SK-MEL-5 (cell line): ENCODE data around the gene CCBE1. TPM values are rescaled to one million over a fixed set of nuclear protein-coding genes. Genes with fewer than 3 reads are reported as not detected.
"Not testable (repeated sequence)": the region's sequence is repeated elsewhere in the genome, so short reads cannot be mapped to it uniquely, and the experiment has no call there.

Source experiments
- DNase-seq: peaks from one replicate; pipeline ENCODE4 v3.0.0-alpha.2; 2016; ENCODE audit warnings: low read depth, low spot score
- in situ Hi-C: cut with HindIII; loops from 2 replicates; pipeline ENCODE4 v1.10.0; 2016; ENCODE audit warnings: low sequenced_read_pairs, high pct_unique_total_duplicates, low pct_unique_long_range_greater_than_20kb
- total RNA-seq: library from RNA; depleted of rRNA; stranded (reverse); fragments of >200 nt; shearing (Covaris generic); gene quantifications from 2 replicates; pipeline ENCODE4 v1.2.3, GENCODE V29; 2014

Gene CCBE1
- total RNA-seq, 1 experiment from 2014 or later = 0.29 TPM

DNA sequence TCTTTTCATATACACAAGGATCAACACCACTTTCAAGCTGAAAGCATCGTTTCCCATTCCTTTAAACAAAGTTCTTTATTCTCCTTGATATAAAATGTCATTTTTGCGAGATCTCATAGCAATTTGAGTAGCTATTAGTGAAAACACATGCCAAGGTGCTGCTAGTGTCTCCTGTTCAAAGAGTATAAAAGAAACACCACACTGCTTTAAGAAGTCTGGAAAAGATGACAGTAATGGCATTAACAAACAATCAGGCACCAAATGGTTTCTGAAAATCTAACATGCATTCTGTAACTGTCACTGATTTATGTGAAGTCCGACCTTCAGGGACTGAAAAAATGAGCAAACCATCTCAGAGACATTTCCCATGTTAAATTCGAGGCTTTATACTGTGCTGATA is 2.4 kb downstream of the CCBE1 start:
- in situ Hi-C loops = no loop called here
- no peak for DNase-seq

DNA sequence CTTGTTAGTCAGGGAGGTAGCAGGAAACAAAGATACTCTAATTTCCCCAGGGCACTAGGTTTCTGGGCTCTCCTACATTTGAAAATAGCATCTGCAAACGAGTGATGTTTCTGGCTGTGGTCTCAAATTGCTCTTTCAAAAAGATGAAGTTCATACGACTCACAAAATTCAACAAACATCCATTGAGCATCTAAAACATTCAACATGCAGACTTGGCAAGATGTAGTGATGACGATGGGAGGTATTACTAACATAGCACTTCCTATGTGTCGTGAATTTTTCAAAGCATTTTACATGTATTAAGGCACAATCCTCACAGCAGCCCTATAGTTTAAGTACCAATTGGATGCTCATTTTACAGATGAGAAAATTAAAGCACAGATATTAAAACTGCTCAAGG is 5.2 kb downstream of the CCBE1 start:
- in situ Hi-C loops = no loop called here
- no peak for DNase-seq

DNA sequence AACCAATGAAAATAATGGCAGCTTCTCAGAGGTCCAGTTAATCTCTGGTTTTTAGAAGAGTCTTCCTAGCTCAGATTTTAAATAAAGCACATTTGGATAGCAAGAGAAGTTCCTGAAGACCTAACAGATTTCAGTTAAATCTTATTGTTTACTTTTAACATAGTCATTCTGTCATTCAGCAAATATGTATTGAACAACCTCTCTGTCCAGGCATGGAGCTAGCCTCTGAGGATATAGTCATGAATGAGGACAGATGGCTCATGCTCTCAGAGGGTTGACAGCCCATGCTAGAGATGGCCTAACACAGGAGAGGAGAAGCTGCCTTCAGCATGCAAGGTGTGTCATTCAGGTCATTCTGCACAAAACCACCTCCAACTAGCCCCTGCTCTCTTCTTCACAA is 6.2 kb downstream of the CCBE1 start:
- no peak for DNase-seq
- in situ Hi-C loops = no loop called here

- in situ Hi-C loops = no loop called here
- no peak for DNase-seq
Observed at GRCh38 chr18:59690186-59690982, 6.8 kb downstream of the CCBE1 start.

- DNase-seq = no peak
- in situ Hi-C loops = no loop called here
Observed at GRCh38 chr18:59689756-59690155, 7.5 kb downstream of the CCBE1 start.

- in situ Hi-C loops = no loop called here
- DNase-seq = no peak
Observed at GRCh38 chr18:59686260-59686659, 11.0 kb downstream of the CCBE1 start.

- DNase-seq = no peak
- in situ Hi-C loops = no loop called here
Observed at GRCh38 chr18:59685501-59685900, 11.7 kb downstream of the CCBE1 start.

DNA sequence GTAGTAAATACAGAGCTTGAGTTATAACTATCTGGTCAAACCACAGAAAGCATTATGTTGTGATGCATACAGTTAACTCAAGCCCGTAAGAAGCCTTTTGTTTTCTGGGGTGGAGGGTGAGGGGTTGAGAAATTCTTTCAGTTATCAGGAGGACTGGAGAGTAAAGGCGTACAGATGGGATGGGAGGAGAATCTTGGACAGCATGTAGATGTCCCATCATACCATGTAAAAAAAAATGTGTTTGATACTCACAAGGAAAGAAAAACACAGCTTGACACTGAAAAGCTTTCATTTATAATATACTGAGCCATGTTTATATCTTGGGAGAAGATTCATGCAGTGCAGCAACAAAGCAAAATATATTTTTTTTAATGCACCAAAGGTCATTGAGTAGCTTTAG is 12.4 kb downstream of the CCBE1 start:
- in situ Hi-C loops = no loop called here

DNA sequence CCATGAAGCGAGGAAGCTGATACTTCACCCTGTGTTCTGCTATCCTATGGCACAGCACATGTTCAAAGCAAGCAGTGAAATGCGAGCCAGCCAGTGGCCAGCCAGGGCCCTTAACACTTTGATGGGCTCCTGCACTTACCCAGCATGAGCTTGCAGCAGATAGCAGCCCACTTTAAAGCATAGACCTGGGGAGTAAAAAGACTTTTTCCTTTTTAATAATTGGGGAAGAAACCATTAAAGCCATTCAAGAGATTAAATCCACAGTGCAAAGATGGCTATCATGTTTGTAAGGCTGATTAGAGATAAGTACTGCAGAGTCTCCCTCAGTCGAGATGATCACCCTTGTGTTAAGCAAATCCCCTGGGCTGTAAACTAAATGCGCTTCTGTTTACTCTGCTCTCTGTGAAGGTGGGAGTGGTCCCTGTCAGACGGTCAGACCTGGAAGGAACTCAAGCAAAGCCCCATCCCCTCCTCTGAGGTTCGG is 15.7 kb downstream of the CCBE1 start:
- in situ Hi-C loops = no loop called here
- DNase-seq = no peak

More for the DNA sequence above, 12.4 kb downstream of the CCBE1 start:
- DNase-seq = no peak

GRCh38 chr18:59681051-59681450 is 16.2 kb downstream of the CCBE1 start:
- DNase-seq = no peak
- in situ Hi-C loops = no loop called here

- DNase-seq = no peak
- in situ Hi-C loops = no loop called here
Observed at GRCh38 chr18:59675346-59675745, 21.9 kb downstream of the CCBE1 start.

DNA sequence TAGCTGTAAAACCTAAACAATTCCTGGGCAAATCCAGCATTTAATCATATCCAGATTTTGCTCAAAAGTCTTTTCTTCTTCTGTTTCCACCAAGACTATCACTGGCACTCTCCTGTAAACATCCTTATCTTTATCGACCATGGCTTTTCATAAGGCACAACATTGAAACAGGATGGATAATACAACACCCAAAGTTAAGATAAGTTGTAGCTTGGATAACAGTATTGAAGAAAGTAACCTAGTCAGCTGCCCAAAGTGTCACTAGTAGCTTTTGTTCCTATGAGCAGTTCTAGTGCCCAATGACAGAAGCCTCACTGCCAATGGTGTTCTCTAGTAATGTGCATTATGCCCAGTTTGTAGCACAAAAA is 22.3 kb downstream of the CCBE1 start:
- in situ Hi-C loops = no loop called here
- no peak for DNase-seq

DNA sequence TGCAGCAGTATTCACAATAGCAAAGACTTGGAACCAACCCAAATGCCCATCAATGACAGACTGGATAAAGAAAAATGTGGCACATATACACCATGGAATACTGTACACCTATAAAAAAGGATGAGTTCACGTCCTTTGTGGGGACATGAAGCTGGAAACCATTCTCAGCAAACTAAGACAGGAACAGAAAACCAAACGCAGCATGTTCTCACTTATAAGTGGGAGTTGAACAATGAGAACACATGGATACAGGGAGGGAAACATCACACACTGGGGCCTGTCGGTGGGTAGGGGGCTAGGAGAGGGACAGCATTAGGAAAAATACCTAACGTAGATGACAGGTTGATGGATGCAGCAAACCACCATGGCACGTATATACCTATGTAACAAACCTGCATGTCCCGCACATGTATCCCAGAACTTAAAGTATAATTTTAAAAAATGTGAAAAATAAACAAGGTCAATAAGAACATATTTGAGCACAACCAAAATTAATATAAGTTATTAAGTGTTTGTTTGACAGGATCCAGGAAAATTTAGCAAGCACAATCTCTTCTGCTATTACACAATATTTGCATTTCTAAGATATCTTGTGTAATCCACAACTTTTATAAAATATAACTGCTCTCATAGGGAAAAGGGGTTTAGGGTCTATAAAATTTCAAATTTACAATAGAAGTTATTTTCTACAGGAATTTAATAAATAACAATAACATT is 22.9 kb downstream of the CCBE1 start:
- no peak for DNase-seq
- in situ Hi-C loops = no loop called here

DNA sequence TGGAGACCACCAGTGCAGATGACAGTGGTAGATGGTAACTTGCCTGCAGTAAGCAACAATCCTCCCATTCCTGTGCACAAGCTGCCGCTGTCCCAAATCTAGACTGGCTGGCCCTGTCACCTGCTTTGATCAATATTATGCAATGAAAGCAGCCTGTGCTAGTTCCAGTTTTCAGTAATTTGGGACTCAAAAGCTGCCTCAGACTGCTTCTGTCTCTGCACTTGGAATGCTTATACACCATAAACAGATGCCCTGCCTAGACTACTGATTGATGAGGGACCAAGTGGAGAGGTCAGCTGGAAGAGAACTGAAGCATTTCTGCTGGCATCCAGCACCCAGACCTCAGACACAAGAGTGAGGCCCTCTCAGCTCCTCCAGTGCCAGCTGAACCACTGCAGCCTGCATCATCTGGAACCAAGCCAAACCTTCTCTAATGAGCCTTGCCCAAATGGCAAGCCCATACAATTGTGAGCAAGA is 24.9 kb downstream of the CCBE1 start:
- no peak for DNase-seq

GRCh38 chr18:59671551-59671950 is 25.7 kb downstream of the CCBE1 start:
- DNase-seq = no peak
- in situ Hi-C loops = no loop called here

More for the DNA sequence above, 24.9 kb downstream of the CCBE1 start:
- in situ Hi-C loops = no loop called here

- DNase-seq = peak; percentile 21
- in situ Hi-C loops = no loop called here
Observed at GRCh38 chr18:59669872-59670657, 27.2 kb downstream of the CCBE1 start.

GRCh38 chr18:59667488-59667887 is 29.7 kb downstream of the CCBE1 start:
- no peak for DNase-seq
- in situ Hi-C loops = no loop called here

- in situ Hi-C loops, DNase-seq: not testable (repeated sequence)
Observed at GRCh38 chr18:59666007-59666402, 31.2 kb downstream of the CCBE1 start.
